Suprapubic skin (tissue), 4 donors: ENCODE results near the gene KRT10. TPM values are rescaled to one million over a fixed set of nuclear protein-coding genes. Genes with fewer than 3 reads are reported as not detected.

Experiments used
- DNase-seq, 2 donors: peaks; one replicate each; pipeline ENCODE4 v3.0.0-alpha.2; 2019; ENCODE audit warnings: low spot score in 2 of 2
- H3K27ac ChIP-seq: fragments of 200-600 bp; sonication (generic); one replicate; pipeline ENCODE4 v1.5.1; 2019
- H3K27me3 ChIP-seq: fragments of 200-600 bp; sonication (generic); one replicate; pipeline ENCODE4 v1.5.1; 2019
- H3K36me3 ChIP-seq: fragments of 200-600 bp; sonication (generic); one replicate; pipeline ENCODE4 v1.5.1; 2019
- H3K4me1 ChIP-seq: fragments of 200-600 bp; sonication (generic); one replicate; pipeline ENCODE4 v1.5.1; 2019
- H3K4me3 ChIP-seq: fragments of 200-600 bp; sonication (generic); one replicate; pipeline ENCODE4 v1.5.1; 2019; ENCODE audit warnings: mild to moderate bottlenecking
- H3K9me3 ChIP-seq: fragments of 200-600 bp; sonication (generic); one replicate; pipeline ENCODE4 v1.5.1; 2019
- CTCF ChIP-seq, 2 donors: fragments of 200-600 bp in 1 of 2; fragments of 450-650 bp in 1 of 2; sonication (generic) in 1 of 2; IDR thresholded peaks; one replicate each; pipeline ENCODE4 v1.5.1; 2016 to 2019; ENCODE audit warnings: antibody characterized with exemption in 2 of 2, mild to moderate bottlenecking in 1 of 2, moderate library complexity in 1 of 2
- EP300 ChIP-seq: sonication (generic); formaldehyde crosslinking; IDR thresholded peaks from one replicate; pipeline ENCODE4 v1.6.1; 2017; ENCODE audit warnings: antibody characterized with exemption
- POLR2A ChIP-seq, 2 donors: fragments of 450-650 bp; IDR thresholded peaks; one replicate each; pipeline ENCODE4 v1.6.1; 2017; ENCODE audit warnings: antibody characterized with exemption in 2 of 2, mild to moderate bottlenecking in 2 of 2, moderate library complexity in 2 of 2
- POLR2AphosphoS5 ChIP-seq, 3 donors: sonication (generic); formaldehyde crosslinking; IDR thresholded peaks; one replicate each; pipeline ENCODE4 v1.6.1; 2017; ENCODE audit warnings: antibody characterized with exemption in 3 of 3
- WGBS: methylation state at CpG from one replicate; pipeline ENCODE4 v1.1.5; 2018; 5-methylcytosine and 5-hydroxymethylcytosine counted together
- total RNA-seq, 4 donors: library from RNA; depleted of rRNA; stranded (reverse); fragments of >200 nt; gene quantifications; one replicate each; pipeline ENCODE4 v1.1.0, GENCODE V29; 2016

Gene KRT10
- total RNA-seq, 4 donors from 2014 or later, result 3,788 to 5,963 (median 5,237) TPM

- peaks cover 6% of the 10 kb centered on the region for H3K4me1 ChIP-seq
- WGBS, result 87% methylated on average over 2 of the region's 2 CpGs
- no peak overlapping the region for H3K4me3 ChIP-seq
- DNase-seq, result no peak
- no peaks in the 10 kb centered on the region for H3K9me3 ChIP-seq
- TF ChIP-seq POLR2AphosphoS5 (IDR thresholded peaks at IDR 0.05) (no peak), POLR2A (IDR thresholded peaks at IDR 0.05) (no peak), CTCF (IDR thresholded peaks at IDR 0.05) (no peak), EP300 (no peak)
- H3K27ac ChIP-seq, result no peak overlapping the region
- H3K36me3 ChIP-seq, result no peaks in the 10 kb centered on the region
- H3K27me3 ChIP-seq, result no peaks in the 10 kb centered on the region
These were observed 3.2 kb upstream of the KRT10 start for GRCh38 chr17:40825599-40825998.

GRCh38 chr17:40824015-40824832, 1.8 kb upstream of the KRT10 start:
- no peak for TF ChIP-seq POLR2A (IDR thresholded peaks at IDR 0.05)
- no peak for TF ChIP-seq CTCF (IDR thresholded peaks at IDR 0.05)
- TF ChIP-seq EP300, result no peak
- no peak for TF ChIP-seq POLR2AphosphoS5 (IDR thresholded peaks at IDR 0.05)
- Histone ChIP-seq H3K27ac (peak overlapping the region; percentile 57), H3K9me3 (no peaks in the 10 kb centered on the region), H3K4me3 (no peak overlapping the region), H3K36me3 (no peaks in the 10 kb centered on the region), H3K4me1 (peaks cover 19% of the 10 kb centered on the region), H3K27me3 (no peaks in the 10 kb centered on the region)
- DNase-seq, result no peak
- WGBS, result 73% methylated on average over 1 of the region's 1 CpG

GRCh38 chr17:40821536-40821935, 878 bp downstream of the KRT10 start:
- no peaks in the 10 kb centered on the region for H3K9me3 ChIP-seq
- no peak for TF ChIP-seq EP300
- H3K27ac ChIP-seq, result peak overlapping the region; percentile 92
- peaks cover 20% of the 10 kb centered on the region for H3K4me1 ChIP-seq
- peak overlapping the region; percentile 56 for H3K4me3 ChIP-seq
- no peak for DNase-seq
- H3K36me3 ChIP-seq, result no peaks in the 10 kb centered on the region
- no peaks in the 10 kb centered on the region for H3K27me3 ChIP-seq

DNA sequence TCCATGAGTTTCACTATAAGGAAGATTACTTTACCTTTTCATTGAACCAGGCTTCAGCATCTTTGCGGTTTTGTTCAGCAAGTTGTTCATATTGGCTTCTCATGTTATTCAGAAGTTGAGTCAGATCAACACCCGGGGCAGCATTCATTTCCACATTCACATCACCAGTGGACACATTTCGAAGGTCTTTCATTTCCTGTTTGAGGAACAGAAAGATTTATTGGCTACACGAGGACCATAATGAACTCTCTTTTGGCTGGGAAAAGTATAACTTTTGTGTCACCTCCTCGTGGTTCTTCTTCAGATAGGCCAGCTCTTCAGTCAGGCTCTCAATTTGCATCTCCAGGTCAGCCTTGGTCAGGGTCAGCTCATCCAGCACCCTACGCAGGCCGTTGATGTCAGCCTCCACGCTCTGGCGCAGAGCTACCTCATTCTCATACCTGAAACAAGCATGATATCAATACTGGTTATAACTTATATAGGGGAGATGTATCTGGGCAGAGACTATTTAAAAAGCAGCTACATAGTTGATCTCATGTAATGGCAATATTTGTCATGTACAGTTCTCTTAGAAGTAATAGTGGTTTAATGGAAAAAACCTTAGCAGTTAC, 2.1 kb downstream of the KRT10 start:
- DNase-seq, result no peak
- Histone ChIP-seq H3K4me1 (peaks cover 20% of the 10 kb centered on the region), H3K27ac (peak overlapping the region; percentile 92), H3K4me3 (peak overlapping the region; percentile 56), H3K36me3 (no peaks in the 10 kb centered on the region), H3K9me3 (no peaks in the 10 kb centered on the region), H3K27me3 (no peaks in the 10 kb centered on the region)
- no peak for TF ChIP-seq POLR2A (IDR thresholded peaks at IDR 0.05)
- 84% methylated on average over 9 of the region's 9 CpGs for WGBS

- Histone ChIP-seq H3K27ac (peak overlapping the region; percentile 92), H3K9me3 (no peaks in the 10 kb centered on the region), H3K4me3 (peak overlapping the region; percentile 56), H3K36me3 (no peaks in the 10 kb centered on the region), H3K27me3 (no peaks in the 10 kb centered on the region), H3K4me1 (peaks cover 20% of the 10 kb centered on the region)
- WGBS, result 41% methylated on average over 9 of the region's 9 CpGs
- no peak for TF ChIP-seq POLR2A (IDR thresholded peaks at IDR 0.05)
- DNase-seq, result no peak
These were observed 2.8 kb downstream of the KRT10 start for GRCh38 chr17:40819528-40820125.

DNA sequence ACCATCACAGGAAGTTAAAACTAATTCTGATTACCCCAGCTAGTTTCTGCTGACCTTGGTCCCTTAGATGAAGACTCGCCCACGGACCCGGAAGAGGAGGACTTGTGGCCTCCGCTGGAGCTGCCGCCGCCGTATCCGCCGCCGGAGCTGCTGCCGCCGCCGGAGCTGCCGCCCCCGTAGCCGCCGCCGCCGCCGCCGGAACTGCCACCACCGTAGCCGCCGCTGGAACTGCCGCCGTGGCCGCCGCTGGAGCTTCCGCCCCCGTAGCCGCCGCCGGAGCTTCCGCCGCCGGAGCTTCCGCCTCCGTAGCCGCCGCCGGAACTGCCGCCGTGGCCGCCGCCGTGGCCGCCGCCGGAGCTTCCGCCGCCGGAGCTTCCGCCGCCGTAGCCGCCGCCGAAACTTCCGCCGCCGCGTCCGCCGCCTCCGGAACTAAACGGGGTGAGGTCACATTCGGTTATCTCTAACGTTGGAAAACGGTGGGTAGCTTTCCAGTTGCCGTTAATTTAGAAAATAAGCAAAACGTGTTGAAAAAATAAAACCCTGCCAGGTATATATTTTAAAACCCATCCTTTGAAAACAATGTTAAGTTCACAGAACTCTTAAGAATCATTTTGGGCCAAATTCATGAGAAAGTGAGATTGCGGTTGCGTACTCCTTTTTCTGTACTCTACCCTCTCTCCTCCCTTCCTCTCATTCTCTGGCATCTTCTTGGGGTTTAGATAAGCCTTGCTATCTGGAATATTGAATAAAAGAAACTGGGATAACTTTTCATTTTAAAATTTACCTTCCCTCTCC, 3.5 kb downstream of the KRT10 start:
- Histone ChIP-seq H3K27me3 (no peaks in the 10 kb centered on the region), H3K4me3 (peak overlapping the region; percentile 56), H3K27ac (peak overlapping the region; percentile 92), H3K9me3 (no peaks in the 10 kb centered on the region), H3K36me3 (no peaks in the 10 kb centered on the region), H3K4me1 (peaks cover 20% of the 10 kb centered on the region)
- DNase-seq, result peak; percentile 81 to 83
- WGBS, result 2% methylated on average over 42 of the region's 73 CpGs
- peak in 1 of 2 donors; percentile 68 for TF ChIP-seq POLR2A (IDR thresholded peaks at IDR 0.05)
- TF ChIP-seq EP300, result no peak
